ENCODE results near the gene SNRPB.

DNA sequence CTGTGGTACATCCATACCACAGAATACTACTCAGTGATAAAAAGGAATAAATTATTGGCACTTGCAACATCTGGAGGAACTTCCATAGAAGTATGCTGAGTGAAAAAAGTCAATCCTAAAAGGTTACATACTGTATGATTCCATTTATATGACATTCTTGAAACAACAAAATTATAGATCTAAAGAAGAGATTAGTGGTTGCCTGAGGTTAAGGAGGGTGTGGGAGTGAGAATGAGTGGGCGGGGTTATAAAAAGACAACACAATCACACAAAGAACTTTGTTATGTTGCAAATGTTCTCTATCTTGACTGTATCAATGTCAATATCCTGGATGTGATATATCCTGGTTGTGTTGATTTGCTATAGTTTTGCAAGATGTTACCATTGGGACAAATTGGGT is 21.2 kb downstream of the SNRPB start:
- TF ChIP-seq POLR2A (IDR thresholded peaks at IDR 0.05; ENCODE audit: low read length) = no peak
- no peak for TF ChIP-seq GATA1 (IDR thresholded peaks at IDR 0.05; ENCODE audit: low read depth, low read length)
